GM12874 (cell line): Measurements from ENCODE around the gene KCNG2.

Experiments
- CTCF ChIP-seq: IDR thresholded peaks from 2 replicates; pipeline ENCODE4 v1.5.1; 2011; ENCODE audit warnings: low read depth, mild to moderate bottlenecking, control low read depth, low read length, moderate library complexity; ENCODE audit not compliant: insufficient read depth

The KCNG2 gene

GRCh38 chr18:79931475-79931874, 133.7 kb downstream of the KCNG2 start:
- no peak for TF ChIP-seq CTCF

GRCh38 chr18:79932907-79933306, 135.2 kb downstream of the KCNG2 start:
- no peak for TF ChIP-seq CTCF

- TF ChIP-seq CTCF = no peak
Measured at GRCh38 chr18:79933765-79934164, 136.0 kb downstream of the KCNG2 start.

GRCh38 chr18:79934311-79935097, 136.8 kb downstream of the KCNG2 start:
- TF ChIP-seq CTCF = no peak

GRCh38 chr18:79935098-79935480, 137.4 kb downstream of the KCNG2 start:
- no peak for TF ChIP-seq CTCF

- no peak for TF ChIP-seq CTCF
Measured at GRCh38 chr18:79935499-79935898, 137.8 kb downstream of the KCNG2 start.

- TF ChIP-seq CTCF = no peak
Measured at GRCh38 chr18:79935925-79936324, 138.2 kb downstream of the KCNG2 start.
